Measurements from ENCODE around the gene GRK3. TPM values are rescaled to one million over a fixed set of nuclear protein-coding genes. Genes with fewer than 3 reads are reported as not detected.

GRK3 gene
- total and polyA plus RNA-seq, 2 donors (not counting 3 experiments of a cell fraction or from before 2014, with no cell fraction given): 0.68 to 4.4 TPM

- H3K27me3 ChIP-seq (ENCODE audit: control insufficient read depth in 2 of 2, insufficient read depth in 2 of 2, low read length in 2 of 2): no peaks in the 10 kb centered on the region
- FAIRE-seq (no peak), DNase-seq (ENCODE audit: low read depth, low spot score) (no peak)
- dilution Hi-C loops (cut with MboI; ENCODE audit: extremely low pct_ligation_motif_present, low sequenced_read_pairs) (no loop called here), intact Hi-C loops (cut with micrococcal nuclease) (no loop called here)
- H3K9me1 ChIP-seq (replicated peaks; ENCODE audit: control insufficient read depth, extremely low read depth, insufficient read depth, low read length): no peaks in the 10 kb centered on the region
- H3K9ac ChIP-seq (replicated peaks; ENCODE audit: extremely low read depth, insufficient read depth, low read length): no peak overlapping the region
- H3K27ac ChIP-seq (ENCODE audit: insufficient read depth, low read depth, low read length): no peak overlapping the region
- H4K20me1 ChIP-seq (replicated peaks; ENCODE audit: control insufficient read depth, extremely low read depth, insufficient read depth, low read length): no peaks in the 10 kb centered on the region
- POLR2A ChIA-PET: no interaction called here
- no peaks in the 10 kb centered on the region for H3K4me1 ChIP-seq (ENCODE audit: control insufficient read depth, extremely low read depth, insufficient read depth, low read length)
- no peak overlapping the region for H2AFZ ChIP-seq (ENCODE audit: low read depth, low read length)
- BruUV-seq (replicated peaks): no TSS peak
- H3K9me3 ChIP-seq (replicated peaks; ENCODE audit: control insufficient read depth, insufficient read depth, low read length): no peaks in the 10 kb centered on the region
- no peak overlapping the region for H3K4me3 ChIP-seq (replicated peaks in 1 of 3; ENCODE audit: insufficient read depth in 1 of 3, low read depth in 1 of 3, low read length in 3 of 3)
- H3K36me3 ChIP-seq (ENCODE audit: control insufficient read depth in 2 of 2, extremely low read depth in 1 of 2, insufficient read depth in 2 of 2, low read length in 2 of 2): no peaks in the 10 kb centered on the region
- H3K4me2 ChIP-seq (ENCODE audit: insufficient read depth, low read length): no peak overlapping the region
- CTCF ChIA-PET: interaction anchor here (1.7 kb wide), 1 partner anchor 210 kb away, joined by 4 read pairs; no protein-coding TSS in a partner anchor
- no peak for TF ChIP-seq POLR2A (IDR thresholded peaks at IDR 0.05; ENCODE audit: low read depth, low read length)
- TF ChIP-seq FOS (IDR thresholded peaks at IDR 0.05; ENCODE audit: borderline replicate concordance, insufficient read depth, low read length): no peak
- no peak for TF ChIP-seq CTCF (IDR thresholded peaks at IDR 0.05; ENCODE audit: extremely low read depth in 1 of 2, insufficient read depth in 1 of 2, low read depth in 1 of 2, low read length in 2 of 2)
- no peak for TF ChIP-seq POLR2AphosphoS5 (IDR thresholded peaks at IDR 0.05; ENCODE audit: insufficient read depth, low read depth, low read length)
- TF ChIP-seq MAX (IDR thresholded peaks at IDR 0.05; ENCODE audit: insufficient read depth, insufficient read length): no peak
- TF ChIP-seq MYC (IDR thresholded peaks at IDR 0.05; ENCODE audit: low read depth, low read length): no peak
- no peak for TF ChIP-seq JUN (IDR thresholded peaks at IDR 0.05; ENCODE audit: borderline replicate concordance, insufficient read depth, insufficient read length, low read depth)
- no peak for TF ChIP-seq GATA2 (IDR thresholded peaks at IDR 0.05; ENCODE audit: insufficient read depth, insufficient read length, low read depth, low read length)
- TF ChIP-seq EZH2 (IDR thresholded peaks at IDR 0.05; ENCODE audit: borderline replicate concordance, low read depth, low read length, severe bottlenecking): no peak
- no peaks in the 10 kb centered on the region for H3K79me2 ChIP-seq (ENCODE audit: control insufficient read depth, insufficient read depth, low read length)
Measured at GRCh38 chr22:25672289-25673084, 108.0 kb downstream of the GRK3 start.
